Body of pancreas (tissue), 4 donors: ENCODE results near the gene FCGR3A. TPM values are rescaled to one million over a fixed set of nuclear protein-coding genes. Genes with fewer than 3 reads are reported as not detected.

Experiments used
- ATAC-seq: fragments of 150-250 bp; one replicate; pipeline ENCODE4 v1.9.1; 2016
- DNase-seq, 4 donors: peaks; one replicate each; pipeline ENCODE4 v3.0.0-alpha.2; 2019
- H3K27ac ChIP-seq, 4 donors: fragments of 200-600 bp; sonication (generic); 1 replicate in 3 of 4; 2 replicates in 1 of 4; pipeline versions ENCODE4 v1.5.1 to v1.6.1; 2016 to 2019; ENCODE audit warnings: mild to moderate bottlenecking in 1 of 4, mixed read lengths in 1 of 4, moderate library complexity in 1 of 4
- H3K27me3 ChIP-seq, 2 donors: fragments of 200-600 bp; sonication (generic); one replicate each; pipeline ENCODE4 v1.6.0; 2016; ENCODE audit warnings: mild to moderate bottlenecking in 1 of 2
- H3K36me3 ChIP-seq, 2 donors: fragments of 200-600 bp; sonication (generic); replicated peaks in 1 of 2; 2 replicates each; pipeline ENCODE4 v1.5.1; 2016; ENCODE audit warnings: low read depth in 2 of 2; ENCODE audit not compliant: insufficient read depth in 1 of 2
- H3K4me1 ChIP-seq: fragments of 200-600 bp; sonication (generic); one replicate; pipeline ENCODE4 v1.6.0; 2016
- H3K4me3 ChIP-seq, 2 donors: fragments of 200-600 bp; sonication (generic); 1 replicate in 1 of 2; 2 replicates in 1 of 2; pipeline ENCODE4 v1.5.1; 2016 to 2019
- H3K9me3 ChIP-seq, 3 donors: fragments of 200-600 bp; sonication (generic); 1 replicate in 2 of 3; 2 replicates in 1 of 3; pipeline ENCODE4 v1.5.1; 2016
- CTCF ChIP-seq, 7 experiments: fragments of 450-650 bp in 4 of 7; fragments of 200-600 bp in 3 of 7; sonication (generic) in 3 of 7; IDR thresholded peaks; one replicate each; pipeline ENCODE4 v1.5.1; 2016 to 2019; ENCODE audit warnings: antibody characterized with exemption in 7 of 7
- POLR2A ChIP-seq, 3 donors: fragments of 450-650 bp; IDR thresholded peaks; one replicate each; pipeline ENCODE4 v1.6.1; 2016; ENCODE audit warnings: antibody characterized with exemption in 3 of 3, mild to moderate bottlenecking in 2 of 3
- WGBS, 2 donors: methylation state at CpG; one replicate each; pipeline ENCODE4 v1.1.5; 2017; 5-methylcytosine and 5-hydroxymethylcytosine counted together
- intact Hi-C: fragments of 100-400 bp; cut with DNase I; formaldehyde crosslinking; loops from one replicate; pipeline ENCODE4 v1.15.1; 2023
- total RNA-seq, 2 donors: library from RNA; depleted of rRNA; stranded (reverse); fragments of >200 nt; gene quantifications; one replicate each; pipeline ENCODE4 v1.1.0, GENCODE V29; 2016

Gene FCGR3A
- total RNA-seq, 2 donors from 2014 or later: 5.2 TPM; not detected in 1

- Histone ChIP-seq H3K27ac (no peak overlapping the region), H3K9me3 (no peaks in the 10 kb centered on the region), H3K4me1 (no peaks in the 10 kb centered on the region), H3K4me3 (no peak overlapping the region), H3K36me3 (no peaks in the 10 kb centered on the region), H3K27me3 (no peaks in the 10 kb centered on the region)
- TF ChIP-seq POLR2A (IDR thresholded peaks at IDR 0.05): no peak
- TF ChIP-seq CTCF (IDR thresholded peaks at IDR 0.05): no peak
- ATAC-seq (no peak), DNase-seq (no peak)
- 45 to 59% methylated on average over 3 of the region's 3 CpGs for WGBS, 2 donors
- intact Hi-C loops: no loop called here
Observed at GRCh38 chr1:161494091-161494735, 55.4 kb downstream of the FCGR3A start.

- H3K27ac ChIP-seq: no peak overlapping the region
- WGBS, 2 donors: 46 to 48% methylated on average over 2 of the region's 2 CpGs
- no peak for DNase-seq
- no peak overlapping the region for H3K4me3 ChIP-seq
- no peaks in the 10 kb centered on the region for H3K9me3 ChIP-seq
- no peak for ATAC-seq
- no peaks in the 10 kb centered on the region for H3K4me1 ChIP-seq
- H3K36me3 ChIP-seq: no peaks in the 10 kb centered on the region
- no peak for TF ChIP-seq POLR2A (IDR thresholded peaks at IDR 0.05)
- no peak for TF ChIP-seq CTCF (IDR thresholded peaks at IDR 0.05)
- intact Hi-C loops: no loop called here
- H3K27me3 ChIP-seq: no peaks in the 10 kb centered on the region
Observed at GRCh38 chr1:161492827-161493226, 56.8 kb downstream of the FCGR3A start.

Other genes starting within 250 kb of the FCGR3A start
- 1 to 10 TPM; 3.6 to 6.6 TPM for gene MPZ, start 239.8 kb downstream of the FCGR3A start, total RNA-seq
- gene SDHC, start 235.4 kb downstream of the FCGR3A start, total RNA-seq: 10 to 100 TPM; 22.7 to 26.2 TPM
- gene CFAP126, start 181.9 kb downstream of the FCGR3A start, total RNA-seq: not detected
- 10 to 100 TPM; 30.0 to 51.6 TPM for gene FCGR2A, start 44.4 kb downstream of the FCGR3A start, total RNA-seq
- gene HSPA6, start 25.3 kb downstream of the FCGR3A start, total RNA-seq: 1 to 10 TPM in 1 of 2 donors, under 1 TPM in 1; 0.66 to 1.6 TPM
- not detected for gene FCGR3B, start 81.4 kb upstream of the FCGR3A start, total RNA-seq
- 1 to 10 TPM; 1.3 to 7.8 TPM for gene FCGR2B, start 113.3 kb upstream of the FCGR3A start, total RNA-seq
- not detected for gene FCRLA, start 157.4 kb upstream of the FCGR3A start, total RNA-seq
- not detected for gene FCRLB, start 171.7 kb upstream of the FCGR3A start, total RNA-seq
- 10 to 100 TPM in 1 of 2 donors, 1 to 10 TPM in 1; 8.2 to 23.3 TPM for gene DUSP12, start 200.0 kb upstream of the FCGR3A start, total RNA-seq
- 10 to 100 TPM; 12.5 to 16.3 TPM for gene ATF6, start 216.5 kb upstream of the FCGR3A start, total RNA-seq